Fibroblast of lung (primary cell): ENCODE data around the gene ANXA3. TPM values are rescaled to one million over a fixed set of nuclear protein-coding genes. Genes with fewer than 3 reads are reported as not detected.
"Not testable (repeated sequence)": the region's sequence is repeated elsewhere in the genome, so short reads cannot be mapped to it uniquely, and the experiment has no call there.

ENCODE experiments used
- DNase-seq, 2 donors: peaks; one replicate each; pipeline versions ENCODE4 v3.0.0 to v3.0.0-alpha.2; 2010; ENCODE audit warnings: low read depth in 2 of 2
- H2AFZ ChIP-seq: 2 replicates; pipeline ENCODE4 v1.5.1; 2012; ENCODE audit warnings: low read length, control low read depth, inconsistent platforms
- H3K27ac ChIP-seq: 2 replicates; pipeline ENCODE4 v1.5.1; 2011; ENCODE audit warnings: low read length, control low read depth; ENCODE audit not compliant: insufficient read depth
- H3K27me3 ChIP-seq: 2 replicates; pipeline ENCODE4 v1.5.1; 2011; ENCODE audit warnings: mild to moderate bottlenecking, low read length; ENCODE audit not compliant: control insufficient read depth, insufficient read depth
- H3K36me3 ChIP-seq: 2 replicates; pipeline ENCODE4 v1.5.1; 2011; ENCODE audit warnings: low read length; ENCODE audit not compliant: control insufficient read depth, insufficient read depth
- H3K4me1 ChIP-seq: 2 replicates; pipeline ENCODE4 v1.5.1; 2011; ENCODE audit warnings: low read length; ENCODE audit not compliant: control insufficient read depth, insufficient read depth; ENCODE audit errors: extremely low read depth
- H3K4me2 ChIP-seq: 2 replicates; pipeline ENCODE4 v1.5.1; 2011; ENCODE audit warnings: low read length, control low read depth; ENCODE audit not compliant: insufficient read depth; ENCODE audit errors: extremely low read depth
- H3K4me3 ChIP-seq, 4 experiments: fragments of 200-600 bp in 1 of 4; sonication (generic) in 1 of 4; replicated peaks in 1 of 4; 2 replicates each; pipeline ENCODE4 v1.5.1; 2011 to 2016; ENCODE audit warnings: low read length in 4 of 4, low read depth in 3 of 4, mild to moderate bottlenecking in 3 of 4, control low read depth in 2 of 4, inconsistent platforms in 1 of 4, mixed read lengths in 1 of 4; ENCODE audit not compliant: insufficient read depth in 1 of 4; ENCODE audit errors: control extremely low read depth in 1 of 4
- H3K79me2 ChIP-seq: 2 replicates; pipeline ENCODE4 v1.5.1; 2012; ENCODE audit warnings: mild to moderate bottlenecking, low read length, inconsistent platforms; ENCODE audit not compliant: control insufficient read depth, insufficient read depth
- H3K9ac ChIP-seq: 2 replicates; pipeline ENCODE4 v1.5.1; 2011; ENCODE audit warnings: mild to moderate bottlenecking, low read length, control low read depth; ENCODE audit not compliant: insufficient read depth
- H3K9me3 ChIP-seq: 2 replicates; pipeline ENCODE4 v1.5.1; 2012; ENCODE audit warnings: low read depth, low read length; ENCODE audit not compliant: control insufficient read depth, insufficient read depth
- H4K20me1 ChIP-seq: 2 replicates; pipeline ENCODE4 v1.5.1; 2011; ENCODE audit warnings: low read length; ENCODE audit not compliant: control insufficient read depth, insufficient read depth; ENCODE audit errors: extremely low read depth
- CTCF ChIP-seq, 2 donors: IDR thresholded peaks in 1 of 2; conservative IDR thresholded peaks in 1 of 2; 1 replicate in 1 of 2; 2 replicates in 1 of 2; pipeline ENCODE4 v1.5.1; 2011 to 2012; ENCODE audit warnings: low read length in 2 of 2, control low read depth in 1 of 2, inconsistent platforms in 1 of 2, low read depth in 1 of 2, mild to moderate bottlenecking in 1 of 2
- EZH2 ChIP-seq: IDR thresholded peaks from 2 replicates; pipeline ENCODE4 v1.5.1; 2012; ENCODE audit warnings: low read length, control low read depth, mild to moderate bottlenecking; ENCODE audit errors: missing control alignments
- polyA plus RNA-seq, 2 donors: library from polyadenylated mRNA; depleted of rRNA in 1 of 2; stranded (reverse) in 1 of 2; unstranded in 1 of 2; fragments of >200 nt; gene quantifications; 2 replicates each; pipeline ENCODE4 v1.2.1, GENCODE V29; 2011 to 2012; ENCODE audit warnings: missing spikeins in 1 of 2
- total RNA-seq: library from RNA; depleted of rRNA; stranded (reverse); fragments of >200 nt; gene quantifications from 2 replicates; pipeline ENCODE4 v1.2.1, GENCODE V29; 2014

ANXA3 gene
- total and polyA plus RNA-seq, 2 donors (not counting 1 experiment from before 2014, with no cell fraction given) = 9.7 to 9.9 TPM

- no peak overlapping the region for H2AFZ ChIP-seq
- H3K4me1 ChIP-seq = no peaks in the 10 kb centered on the region
- no peaks in the 10 kb centered on the region for H3K27me3 ChIP-seq
- no peaks in the 10 kb centered on the region for H3K79me2 ChIP-seq
- H3K9ac ChIP-seq = no peak overlapping the region
- no peaks in the 10 kb centered on the region for H3K36me3 ChIP-seq
- H3K4me3 ChIP-seq = no peak overlapping the region
- no peak for DNase-seq
- H4K20me1 ChIP-seq = no peaks in the 10 kb centered on the region
- H3K9me3 ChIP-seq = no peaks in the 10 kb centered on the region
- TF ChIP-seq EZH2 = no peak
- no peak for TF ChIP-seq CTCF (conservative IDR thresholded peaks at IDR 0.05 in 1 of 2, IDR thresholded peaks at IDR 0.05 in 1 of 2; ENCODE audit: low read depth in 1 of 2, low read length in 2 of 2)
- H3K27ac ChIP-seq = no peak overlapping the region
- no peak overlapping the region for H3K4me2 ChIP-seq
Measured at GRCh38 chr4:78596111-78596742, 44.7 kb downstream of the ANXA3 start.

GRCh38 chr4:78598431-78598830 lies 46.9 kb downstream of the ANXA3 start:
- not testable (repeated sequence) for H4K20me1 ChIP-seq, H2AFZ ChIP-seq, H3K4me2 ChIP-seq

GRCh38 chr4:78599147-78599546 lies 47.6 kb downstream of the ANXA3 start:
- Histone ChIP-seq H4K20me1 (no peaks in the 10 kb centered on the region), H3K4me2 (no peak overlapping the region), H3K27me3 (no peaks in the 10 kb centered on the region), H3K4me3 (no peak overlapping the region), H2AFZ (no peak overlapping the region), H3K9ac (no peak overlapping the region), H3K36me3 (no peaks in the 10 kb centered on the region), H3K9me3 (no peaks in the 10 kb centered on the region), H3K27ac (no peak overlapping the region), H3K4me1 (no peaks in the 10 kb centered on the region), H3K79me2 (no peaks in the 10 kb centered on the region)
- TF ChIP-seq EZH2 = no peak
- no peak for TF ChIP-seq CTCF (conservative IDR thresholded peaks at IDR 0.05 in 1 of 2, IDR thresholded peaks at IDR 0.05 in 1 of 2; ENCODE audit: low read depth in 1 of 2, low read length in 2 of 2)
- no peak for DNase-seq

More at GRCh38 chr4:78598431-78598830, 46.9 kb downstream of the ANXA3 start:
- not testable (repeated sequence) for H3K9me3 ChIP-seq, H3K79me2 ChIP-seq, H3K36me3 ChIP-seq, DNase-seq, H3K27ac ChIP-seq, H3K4me3 ChIP-seq, H3K4me1 ChIP-seq, H3K9ac ChIP-seq, H3K27me3 ChIP-seq
